SH-SY5Y (cell line): Measurements from ENCODE around the gene MCMBP.

Experiments used
- GATA2 ChIP-seq: IDR thresholded peaks from 2 replicates; pipeline ENCODE4 v1.6.1; 2011; ENCODE audit warnings: mild to moderate bottlenecking, low read depth, low read length
- GATA3 ChIP-seq: IDR thresholded peaks from 2 replicates; pipeline ENCODE4 v1.6.1; 2011; ENCODE audit warnings: low read depth, mild to moderate bottlenecking, low read length, moderate library complexity

Gene MCMBP

GRCh38 chr10:119872860-119873681 lies 428 bp upstream of the MCMBP start:
- TF ChIP-seq GATA3 (no peak), GATA2 (no peak)

DNA sequence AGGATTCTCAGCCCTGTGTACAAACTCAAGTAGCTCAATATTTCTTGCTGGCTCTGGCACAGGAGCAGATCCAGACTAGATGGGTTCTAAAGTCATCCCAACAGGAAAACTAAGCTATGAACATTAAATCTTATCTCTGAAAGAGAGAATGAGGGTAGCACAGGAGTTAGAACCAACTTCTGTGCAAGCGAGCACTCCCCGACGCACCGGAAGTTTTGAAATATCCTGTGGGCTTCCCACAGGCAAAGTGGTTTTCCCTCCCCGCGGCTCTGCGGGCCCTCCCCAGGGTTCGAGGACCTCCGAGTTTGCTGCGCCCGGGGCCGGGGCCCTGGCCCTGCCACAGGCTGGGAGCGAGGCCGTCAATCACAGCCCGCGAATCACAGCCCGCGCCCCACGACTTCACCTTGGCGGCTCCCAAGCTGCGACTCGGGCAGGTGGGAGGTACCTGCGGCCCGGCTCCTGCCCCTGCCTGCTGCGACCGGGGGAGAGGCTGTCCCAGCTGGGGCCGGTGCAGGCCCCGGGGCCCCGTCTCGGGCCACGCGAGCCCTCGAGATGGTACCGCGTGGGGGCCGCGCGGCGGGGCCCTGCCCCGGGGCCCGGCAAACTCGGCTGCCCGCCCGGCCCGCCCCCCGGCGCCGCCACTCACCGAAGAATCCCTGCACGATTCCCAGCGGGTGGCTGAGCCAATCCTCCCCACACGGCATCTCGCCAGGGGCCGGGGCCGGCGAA lies 598 bp downstream of the MCMBP start:
- TF ChIP-seq GATA3 (no peak), GATA2 (no peak)

DNA sequence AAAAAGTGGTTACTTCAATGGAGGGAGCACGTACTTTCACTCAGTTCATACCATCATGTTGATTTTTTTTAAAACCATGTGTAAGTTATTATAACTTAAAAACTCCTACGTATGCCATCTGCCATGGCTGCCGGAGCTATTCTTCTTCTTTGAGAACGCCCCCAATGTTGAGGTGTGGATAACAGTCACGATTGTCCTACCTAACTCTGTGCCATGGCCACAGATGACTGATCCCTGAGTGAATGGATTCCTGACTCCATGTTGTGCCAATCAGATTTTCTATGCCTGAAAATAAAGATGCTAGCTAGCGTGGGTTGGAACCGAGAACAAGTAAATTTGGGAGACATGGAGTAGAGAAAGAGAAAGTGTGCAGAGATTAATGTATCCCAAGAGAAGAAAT lies 5.3 kb downstream of the MCMBP start:
- no peak for TF ChIP-seq GATA2
- TF ChIP-seq GATA3, result no peak

DNA sequence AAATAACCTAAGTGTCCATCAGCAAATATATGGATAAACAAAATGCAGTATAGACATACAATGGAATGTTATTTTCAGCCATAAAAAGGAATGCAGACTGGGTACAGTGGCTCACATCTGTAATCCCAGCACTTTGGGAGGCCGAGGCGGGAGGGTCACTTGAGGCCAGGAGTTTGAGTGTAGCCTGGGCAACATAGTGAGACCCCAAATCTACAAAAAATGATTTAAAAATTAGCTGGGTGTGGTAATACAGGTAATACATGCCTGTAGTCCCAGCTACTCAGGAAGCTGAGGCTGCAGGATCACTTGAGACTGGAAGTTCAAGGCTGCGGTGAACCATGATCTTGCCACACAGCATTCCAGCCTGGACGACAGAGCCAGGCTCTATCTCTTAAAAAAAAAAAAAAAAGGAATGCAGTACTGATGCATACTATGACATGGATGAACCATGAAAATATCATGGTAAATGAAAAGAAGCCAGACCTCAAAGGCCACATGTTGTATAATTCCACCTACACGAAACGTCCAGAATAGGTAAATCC lies 6.9 kb downstream of the MCMBP start:
- TF ChIP-seq GATA2 (no peak), GATA3 (no peak)

DNA sequence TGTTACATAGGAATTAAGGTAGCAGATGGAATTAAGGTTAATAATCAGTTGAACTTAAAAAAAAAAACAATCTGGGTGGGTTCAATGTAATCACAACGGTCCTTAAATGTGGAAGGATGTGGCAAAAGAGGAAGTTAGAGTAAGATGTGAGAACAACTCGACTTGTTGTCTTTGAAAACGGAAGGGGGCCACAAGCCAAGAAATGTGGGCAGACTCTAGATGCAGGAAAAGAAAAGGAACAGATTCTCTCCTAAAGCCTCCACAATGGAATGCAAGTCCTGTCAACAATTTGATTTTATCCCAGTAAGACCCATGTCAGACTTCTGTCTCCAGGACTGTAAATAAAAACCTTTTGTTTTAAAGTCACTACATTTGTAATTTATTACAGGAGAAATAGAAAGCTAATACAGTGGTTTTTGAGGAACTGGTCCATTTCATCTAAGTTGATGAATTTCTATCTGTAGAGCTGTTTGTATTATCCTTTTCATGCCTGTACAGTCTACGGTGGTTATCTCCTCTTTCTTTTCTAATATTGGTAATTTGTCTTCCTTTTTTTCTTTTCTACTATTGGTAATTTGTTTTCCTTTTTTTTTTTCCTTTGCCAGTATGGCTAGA lies 8.6 kb downstream of the MCMBP start:
- no peak for TF ChIP-seq GATA2
- no peak for TF ChIP-seq GATA3

- TF ChIP-seq GATA3 (no peak), GATA2 (no peak)
Measured at GRCh38 chr10:119862524-119862923, 10.1 kb downstream of the MCMBP start.

DNA sequence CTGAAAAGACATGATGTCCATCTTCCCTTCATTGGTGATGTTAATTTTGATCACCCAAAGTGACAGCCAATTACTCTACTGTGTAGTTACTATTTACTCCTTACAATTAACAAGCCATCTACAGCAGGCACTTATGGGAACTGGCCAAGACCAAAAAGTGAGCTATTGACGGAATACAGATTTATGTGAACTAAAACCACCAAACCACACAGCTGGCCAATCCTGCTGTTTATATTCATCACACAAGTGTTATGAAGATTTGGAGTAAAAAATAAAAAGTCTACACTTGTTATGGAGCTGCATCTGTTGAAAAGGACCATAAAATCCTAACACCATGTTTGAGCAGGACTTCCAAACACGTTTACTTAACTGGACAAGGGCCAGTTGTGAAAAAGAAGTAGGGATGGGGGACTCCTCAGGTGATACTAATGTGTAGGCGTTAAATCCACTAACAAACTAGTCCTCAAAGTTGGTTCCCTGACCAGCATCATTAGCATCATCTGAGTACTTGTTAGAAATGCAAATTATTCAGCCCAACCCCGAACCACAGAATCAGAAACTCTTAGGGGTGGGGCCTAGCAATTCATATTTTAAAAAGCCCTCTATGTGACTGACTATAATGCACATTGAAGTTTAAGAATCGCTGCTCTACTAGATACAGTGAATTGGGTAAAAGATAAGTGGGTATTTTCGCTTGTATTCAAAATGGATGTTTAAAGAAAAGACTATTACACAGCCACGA lies 11.6 kb downstream of the MCMBP start:
- no peak for TF ChIP-seq GATA2
- TF ChIP-seq GATA3, result no peak

DNA sequence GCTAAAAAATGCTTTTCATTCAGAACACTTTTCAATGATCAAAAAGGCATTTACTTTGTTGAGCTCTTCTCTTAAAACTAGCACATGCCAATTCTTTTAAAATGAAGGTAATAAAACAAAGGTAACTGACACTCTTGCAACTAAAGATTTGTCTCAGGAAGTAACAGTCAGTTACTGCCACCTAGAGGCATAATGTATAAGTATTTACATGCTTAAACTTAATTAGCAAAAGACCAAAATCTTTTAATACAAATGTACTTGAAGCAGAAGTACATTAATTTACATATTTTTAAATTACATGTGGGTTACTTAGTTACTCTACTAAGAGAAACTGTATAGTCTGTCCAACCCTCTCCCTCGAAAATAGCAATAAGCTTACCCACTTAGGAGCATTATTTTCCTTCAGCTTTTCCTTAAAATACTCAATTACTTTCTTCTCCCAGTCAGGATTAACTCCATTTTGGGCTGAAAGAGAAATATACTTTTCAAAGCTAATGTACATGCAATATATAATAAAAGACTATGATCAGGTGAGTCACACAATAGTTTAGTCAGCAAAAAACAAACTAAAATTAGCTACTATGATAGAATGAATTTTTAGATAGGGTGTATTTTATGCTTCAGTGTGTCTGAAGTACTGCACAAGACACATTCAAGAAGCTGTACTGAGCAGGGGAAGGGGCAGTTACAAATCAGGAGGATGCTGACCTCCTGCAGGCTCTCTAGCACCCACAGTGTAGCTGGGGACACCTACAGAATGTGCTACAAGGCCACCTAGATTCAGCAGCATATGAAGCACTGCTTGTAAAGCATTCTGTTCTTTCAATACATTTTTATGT lies 13.0 kb downstream of the MCMBP start:
- no peak for TF ChIP-seq GATA2

DNA sequence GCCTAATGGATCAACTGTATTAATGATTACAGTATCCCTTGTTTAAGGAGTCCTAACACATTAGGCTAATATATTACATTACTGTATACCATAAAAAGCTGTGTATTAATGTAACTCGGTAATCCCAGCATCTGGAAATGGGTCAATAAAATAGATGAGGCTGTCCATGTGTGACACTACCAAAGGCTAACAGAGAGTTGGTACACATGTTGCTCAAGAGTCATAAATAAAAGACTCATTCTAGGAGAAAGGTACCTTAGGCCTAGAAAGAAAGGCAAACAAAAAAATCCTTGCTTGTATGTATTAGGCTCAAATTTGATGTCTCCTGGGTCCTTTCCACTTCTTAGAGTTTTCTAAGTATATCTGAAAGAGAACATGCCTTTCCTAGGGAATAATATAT lies 14.6 kb downstream of the MCMBP start:
- no peak for TF ChIP-seq GATA3
- TF ChIP-seq GATA2, result no peak

DNA sequence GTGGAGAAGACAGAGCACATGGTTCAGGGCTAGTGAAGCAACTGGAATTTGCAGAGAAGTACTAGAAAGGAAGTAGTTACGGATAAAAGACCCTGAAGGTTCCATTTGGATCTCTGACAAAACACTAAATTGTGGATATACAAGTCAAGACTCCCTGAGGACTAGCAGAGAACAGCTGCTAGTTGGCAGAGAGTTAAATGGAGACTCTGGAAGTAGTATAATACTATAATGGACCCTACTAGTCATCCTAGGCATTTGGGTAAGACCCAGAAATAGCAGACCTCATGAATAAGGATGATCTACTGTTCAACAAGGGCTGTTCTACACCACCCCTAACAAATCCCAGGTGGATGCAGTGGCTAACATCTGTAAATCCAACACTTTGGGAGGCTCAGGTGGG lies 19.1 kb downstream of the MCMBP start:
- no peak for TF ChIP-seq GATA2
- TF ChIP-seq GATA3, result no peak

DNA sequence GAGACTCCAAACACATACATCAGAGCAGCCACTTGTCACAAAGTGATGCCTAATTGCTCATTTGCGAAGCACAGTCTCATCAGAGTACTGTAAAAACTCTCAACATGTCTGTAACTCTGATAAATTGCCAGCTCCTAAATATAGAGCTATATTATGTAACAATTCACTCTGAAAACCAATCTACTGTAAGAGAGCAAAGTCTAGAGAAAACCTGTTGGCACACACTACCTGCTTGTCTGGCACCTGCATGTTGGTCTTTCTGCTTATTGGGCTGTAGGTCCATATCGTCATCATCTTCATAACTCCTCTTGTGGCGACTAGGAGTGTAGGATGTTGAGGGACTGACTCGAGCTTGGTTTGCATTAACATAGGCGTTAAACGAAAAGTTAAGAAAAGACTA lies 19.8 kb downstream of the MCMBP start:
- TF ChIP-seq GATA2 (no peak), GATA3 (no peak)

DNA sequence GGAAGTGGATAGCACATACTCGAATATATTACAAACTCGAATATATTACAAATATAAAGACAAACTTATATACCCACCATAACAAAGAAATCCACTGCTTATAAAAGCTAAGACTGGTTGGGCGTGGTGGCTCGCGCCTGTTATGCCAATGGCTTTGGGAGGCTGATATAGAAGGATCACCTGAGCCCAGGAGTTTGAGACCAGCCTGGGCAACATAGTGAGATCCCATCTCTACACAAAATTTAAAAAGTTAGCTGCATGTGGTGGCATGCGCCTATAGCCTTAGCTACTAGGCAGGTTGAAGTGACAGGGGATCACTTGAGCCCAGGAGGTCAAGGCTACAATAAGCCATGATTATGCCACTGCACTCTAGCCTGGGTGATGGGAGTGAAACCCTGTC lies 20.4 kb downstream of the MCMBP start:
- TF ChIP-seq GATA2 (no peak), GATA3 (no peak)

DNA sequence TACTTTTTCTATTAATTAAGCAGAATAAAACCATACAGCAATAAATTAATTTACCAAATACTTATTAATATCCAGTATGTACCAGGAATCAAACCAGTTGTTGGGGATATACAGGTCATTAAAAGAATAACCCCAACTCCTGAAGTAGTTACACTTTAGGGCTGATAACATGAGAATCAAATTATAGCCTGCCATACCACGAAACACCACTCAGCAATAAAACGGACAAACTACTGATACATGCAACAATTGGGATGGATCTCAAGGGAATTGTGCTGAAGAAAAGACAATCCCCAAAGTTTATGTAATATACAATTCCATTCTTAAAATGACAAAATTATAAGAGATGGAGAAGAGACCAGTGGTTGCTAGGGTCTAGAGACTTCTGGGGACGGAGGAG lies 22.7 kb downstream of the MCMBP start:
- TF ChIP-seq GATA2 (no peak), GATA3 (no peak)
